Epithelial cell of prostate (primary cell): ENCODE results near the gene SLC30A1.
"Not testable (repeated sequence)": the region's sequence is repeated elsewhere in the genome, so short reads cannot be mapped to it uniquely, and the experiment has no call there.

ENCODE experiments used
- DNase-seq: peaks from one replicate; pipeline ENCODE4 v3.0.0-alpha.2; 2011; ENCODE audit warnings: low read depth, low spot score
- H3K27ac ChIP-seq: fragments of 450-650 bp; 2 replicates; pipeline ENCODE4 v1.5.1; 2017; ENCODE audit warnings: mild to moderate bottlenecking

The SLC30A1 gene, protein sequence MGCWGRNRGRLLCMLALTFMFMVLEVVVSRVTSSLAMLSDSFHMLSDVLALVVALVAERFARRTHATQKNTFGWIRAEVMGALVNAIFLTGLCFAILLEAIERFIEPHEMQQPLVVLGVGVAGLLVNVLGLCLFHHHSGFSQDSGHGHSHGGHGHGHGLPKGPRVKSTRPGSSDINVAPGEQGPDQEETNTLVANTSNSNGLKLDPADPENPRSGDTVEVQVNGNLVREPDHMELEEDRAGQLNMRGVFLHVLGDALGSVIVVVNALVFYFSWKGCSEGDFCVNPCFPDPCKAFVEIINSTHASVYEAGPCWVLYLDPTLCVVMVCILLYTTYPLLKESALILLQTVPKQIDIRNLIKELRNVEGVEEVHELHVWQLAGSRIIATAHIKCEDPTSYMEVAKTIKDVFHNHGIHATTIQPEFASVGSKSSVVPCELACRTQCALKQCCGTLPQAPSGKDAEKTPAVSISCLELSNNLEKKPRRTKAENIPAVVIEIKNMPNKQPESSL

GRCh38 chr1:211578640-211579439 is at the start of gene SLC30A1:
TSS of gene SLC30A1 (minus strand) at chr1:211579161. CDS start at chr1:211578612, 549 bp downstream.
- H3K27ac ChIP-seq, result peak within 1 kb of the TSS; percentile 85

GRCh38 chr1:211628417-211628816 is 49.5 kb upstream of the SLC30A1 start:
- no peak for DNase-seq
- H3K27ac ChIP-seq, result no peak overlapping the region

More at GRCh38 chr1:211578640-211579439, at the start of gene SLC30A1:
- peak; percentile 88 for DNase-seq

DNA sequence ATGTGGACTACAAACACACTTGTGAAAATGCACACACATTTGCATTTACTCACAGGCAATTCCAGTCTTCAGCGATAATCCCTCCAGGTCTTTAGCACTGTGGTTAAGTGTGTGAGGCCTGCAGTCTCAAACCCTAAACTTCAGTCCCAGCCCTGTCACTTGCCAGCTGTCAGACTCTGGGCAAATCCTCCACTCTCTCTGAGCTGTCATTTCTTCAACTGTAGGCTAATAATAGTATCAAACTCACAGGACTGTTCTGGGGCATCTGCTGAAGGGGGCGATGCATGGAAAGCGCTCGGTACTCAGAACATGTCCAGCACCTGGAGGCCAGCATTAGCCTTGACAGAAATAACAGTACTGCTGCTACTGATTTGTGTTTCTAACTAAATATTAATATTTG is 48.3 kb upstream of the SLC30A1 start:
- no peak overlapping the region for H3K27ac ChIP-seq

GRCh38 chr1:211625866-211626265 is 46.9 kb upstream of the SLC30A1 start:
- H3K27ac ChIP-seq, result not testable (repeated sequence)

More for the DNA sequence above, 48.3 kb upstream of the SLC30A1 start:
- DNase-seq, result no peak

GRCh38 chr1:211625040-211625439 is 46.1 kb upstream of the SLC30A1 start:
- DNase-seq, result no peak
- H3K27ac ChIP-seq, result no peak overlapping the region

More at GRCh38 chr1:211625866-211626265, 46.9 kb upstream of the SLC30A1 start:
- DNase-seq, result not testable (repeated sequence)

- DNase-seq, result no peak
- H3K27ac ChIP-seq, result no peak overlapping the region
Measured at GRCh38 chr1:211623515-211623914, 44.6 kb upstream of the SLC30A1 start.

DNA sequence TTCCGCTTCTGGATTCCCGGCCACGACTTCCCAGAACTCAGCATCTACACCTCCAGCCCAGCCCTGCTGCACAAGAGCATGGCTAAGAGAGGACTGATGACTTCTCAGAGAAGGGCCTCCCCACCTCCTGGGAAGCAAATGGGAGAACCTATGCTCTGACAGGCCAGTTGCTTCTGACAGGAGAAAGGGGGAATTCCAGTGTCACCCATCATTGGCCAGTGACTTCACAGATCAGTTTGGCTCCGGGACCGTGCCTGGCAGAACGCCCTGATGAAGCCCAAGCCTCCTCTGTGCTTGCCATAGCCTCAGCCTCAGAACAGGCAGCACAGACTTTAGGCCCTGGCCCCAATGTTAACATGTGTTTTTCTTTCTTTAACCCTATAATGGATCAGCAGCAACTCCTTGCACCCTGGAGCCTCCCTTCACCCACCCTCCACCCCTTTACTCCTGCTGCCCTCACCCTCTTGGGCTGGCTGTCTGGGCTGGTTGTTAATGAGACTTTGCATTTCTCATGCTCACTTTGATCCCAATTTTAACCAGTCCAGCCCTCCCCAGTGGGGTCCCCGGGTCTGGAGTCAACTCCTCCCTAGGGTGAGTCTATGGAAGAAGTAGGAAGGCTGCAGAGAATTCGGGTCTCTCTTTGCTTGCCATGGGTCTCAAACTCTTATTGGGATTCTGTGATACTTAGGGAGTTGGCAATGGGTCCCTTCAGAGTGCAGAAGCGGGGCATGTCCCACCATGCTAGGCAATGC is 42.7 kb upstream of the SLC30A1 start:
- no peak for DNase-seq
- H3K27ac ChIP-seq, result no peak overlapping the region

- DNase-seq, result no peak
- no peak overlapping the region for H3K27ac ChIP-seq
Measured at GRCh38 chr1:211620097-211620496, 41.1 kb upstream of the SLC30A1 start.

DNA sequence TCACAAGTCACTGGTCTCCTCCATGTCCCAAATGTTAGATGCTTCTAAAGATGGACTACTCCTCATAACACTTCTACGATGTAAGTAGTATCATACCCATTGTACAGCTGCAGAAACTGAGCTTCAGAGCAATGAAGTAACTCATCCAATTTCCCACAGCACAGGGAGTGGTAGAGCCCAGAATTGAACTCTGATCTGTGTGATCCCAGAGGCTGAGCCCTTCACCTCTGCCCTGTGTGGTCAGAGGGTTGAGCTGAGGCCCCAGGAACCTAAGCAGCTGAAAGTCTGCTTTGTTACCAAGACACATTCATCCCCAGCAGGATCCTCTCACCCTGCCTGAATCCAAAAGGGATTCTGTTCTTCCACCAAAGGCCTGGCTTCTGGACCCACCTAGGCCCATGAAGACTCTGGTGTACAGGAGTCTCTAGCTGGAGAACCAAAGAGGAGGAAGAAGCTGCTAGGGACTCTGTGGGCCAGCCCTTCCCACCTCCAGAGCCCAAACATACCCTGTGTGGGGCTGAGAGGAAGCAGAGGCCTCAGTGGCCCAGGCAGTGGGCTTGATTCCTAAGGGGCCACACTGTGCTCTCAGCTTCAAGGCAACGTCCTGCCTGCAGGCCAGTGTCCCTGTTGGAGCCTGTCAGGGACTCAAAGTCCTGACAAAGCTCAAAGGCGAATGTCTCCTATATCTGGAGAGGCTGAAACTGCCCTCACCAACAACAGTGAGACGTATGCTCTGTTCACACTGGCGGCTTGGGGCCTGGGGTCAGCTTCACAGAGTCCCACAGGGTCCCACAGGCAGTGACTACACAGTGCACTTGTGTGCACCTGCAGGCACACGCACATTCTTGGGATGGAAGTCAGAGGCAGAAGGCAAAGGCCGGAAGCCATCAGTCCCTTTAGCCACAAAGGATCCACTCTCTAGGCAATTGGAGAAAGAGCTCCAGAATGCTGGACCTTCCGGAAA is 40.4 kb upstream of the SLC30A1 start:
- no peak overlapping the region for H3K27ac ChIP-seq
- DNase-seq, result no peak

DNA sequence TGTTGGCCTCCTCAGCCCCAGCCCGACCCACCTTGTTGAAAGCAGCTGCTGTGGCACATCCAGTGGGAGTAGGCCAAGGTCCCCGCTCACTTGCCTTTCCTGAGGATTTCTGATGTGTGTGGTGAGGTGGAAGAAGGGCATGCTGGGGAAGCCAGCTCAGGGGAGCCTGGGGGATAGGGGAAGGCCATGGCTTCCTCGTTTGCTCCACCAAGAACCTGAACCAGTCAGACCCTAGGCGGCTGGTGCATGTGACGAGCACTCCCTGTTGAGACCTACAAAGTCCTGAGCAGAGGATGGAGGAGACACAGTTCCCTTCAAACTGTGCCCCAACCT is 38.0 kb upstream of the SLC30A1 start:
- H3K27ac ChIP-seq, result no peak overlapping the region
- no peak for DNase-seq

DNA sequence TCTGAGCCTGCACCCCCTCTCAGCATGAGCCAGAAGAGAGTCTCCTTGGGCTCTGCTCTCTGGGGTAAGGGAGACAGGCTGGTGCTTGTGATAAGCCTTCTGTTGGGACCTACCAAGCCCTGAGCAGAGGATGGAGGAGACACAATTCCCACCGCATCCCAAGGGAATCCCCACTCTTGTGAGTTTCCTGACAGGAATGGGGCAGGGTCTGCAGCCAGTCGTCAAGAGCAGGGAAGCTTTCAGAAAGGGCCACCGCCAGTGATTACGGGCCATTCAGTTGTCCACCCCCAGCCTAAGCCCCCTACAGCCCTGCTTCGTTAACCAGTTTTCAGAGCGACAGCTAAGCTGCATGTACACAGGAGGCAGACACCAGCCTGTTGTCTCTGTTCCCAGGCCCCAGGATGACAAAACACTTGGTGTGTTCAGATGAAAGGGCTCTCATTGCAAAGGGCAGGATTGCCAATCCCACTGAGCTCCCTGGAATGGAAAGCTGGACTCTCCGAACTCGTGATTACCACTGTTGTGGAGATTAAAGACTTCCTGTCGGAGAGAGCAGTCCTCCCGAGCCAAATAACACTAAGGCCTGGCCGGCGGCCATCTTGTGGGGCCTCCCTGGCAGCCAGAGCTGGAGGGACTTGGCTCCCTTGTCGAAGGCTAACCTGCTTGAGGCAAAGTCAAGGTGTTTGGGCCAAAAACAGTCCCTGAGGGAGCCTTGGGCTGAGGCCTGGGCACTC is 37.4 kb upstream of the SLC30A1 start:
- no peak for DNase-seq
- no peak overlapping the region for H3K27ac ChIP-seq

- no peak overlapping the region for H3K27ac ChIP-seq
- no peak for DNase-seq
Measured at GRCh38 chr1:211614615-211615014, 35.7 kb upstream of the SLC30A1 start.

- peak overlapping the region; percentile 27 for H3K27ac ChIP-seq
- no peak for DNase-seq
Measured at GRCh38 chr1:211613951-211614350, 35.0 kb upstream of the SLC30A1 start.

DNA sequence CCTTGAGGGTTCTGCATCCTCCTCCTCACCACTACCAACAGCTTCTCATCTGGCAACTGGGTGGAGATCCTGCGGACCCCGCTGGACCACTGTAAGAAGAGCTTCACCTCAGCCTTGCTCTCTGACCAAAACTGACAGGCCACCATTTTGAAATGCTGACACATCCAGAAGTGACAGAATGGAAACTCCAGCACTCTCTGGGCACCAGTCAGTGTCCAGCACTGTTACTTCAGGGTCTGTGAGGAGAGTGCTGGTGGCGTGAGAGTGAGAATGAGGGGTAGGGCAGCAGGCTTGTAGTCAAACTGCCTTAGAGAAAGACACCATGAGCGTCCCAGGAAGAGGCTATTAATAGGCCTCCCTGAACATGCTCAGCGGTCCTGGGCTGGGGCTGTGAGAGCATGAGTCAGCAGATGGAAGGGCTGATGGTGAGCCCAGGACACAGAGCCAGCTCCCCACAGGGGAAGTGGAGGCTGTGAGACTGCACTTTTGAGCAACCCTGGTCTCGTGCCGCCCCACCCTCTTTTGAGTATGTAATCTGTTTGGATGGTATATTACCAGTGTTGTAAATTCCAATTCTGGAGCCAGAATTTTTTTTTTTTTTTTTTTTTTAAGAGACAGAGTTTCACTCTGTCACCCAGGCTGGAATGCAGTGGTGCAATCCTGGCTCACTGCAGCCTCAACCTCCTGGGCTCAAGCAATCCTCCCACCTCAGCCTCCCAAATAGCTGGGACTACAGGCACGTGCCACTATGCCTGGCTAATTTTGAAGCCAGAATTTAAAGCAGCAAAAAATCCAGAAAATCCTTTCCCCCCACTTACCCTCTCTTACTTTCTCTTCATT is 34.4 kb upstream of the SLC30A1 start:
- peak overlapping the region; percentile 27 for H3K27ac ChIP-seq
- peak; percentile 63 for DNase-seq

GRCh38 chr1:211612786-211613107 is 33.8 kb upstream of the SLC30A1 start:
- H3K27ac ChIP-seq, result peak overlapping the region; percentile 27

DNA sequence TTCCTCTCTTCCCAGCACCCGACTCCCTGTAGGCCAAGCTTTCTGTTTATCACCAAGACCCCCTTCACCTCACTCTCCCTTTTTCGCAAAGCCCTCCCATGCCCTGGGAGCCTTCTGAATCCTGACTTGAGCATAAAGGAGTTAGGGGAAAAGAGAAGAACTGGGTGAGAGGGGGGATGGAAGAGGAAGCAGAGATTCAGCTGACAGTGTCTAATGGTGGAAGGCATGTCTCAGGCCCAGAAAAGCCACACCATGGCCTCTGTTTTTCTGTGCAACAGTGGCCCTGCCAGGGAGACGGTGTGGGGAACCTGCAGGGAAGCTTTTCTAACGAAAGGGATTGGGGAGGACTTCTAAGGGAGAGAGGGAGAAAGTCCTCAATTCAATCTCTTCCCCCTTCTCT is 32.9 kb upstream of the SLC30A1 start:
- DNase-seq, result no peak
- H3K27ac ChIP-seq, result no peak overlapping the region

More at GRCh38 chr1:211612786-211613107, 33.8 kb upstream of the SLC30A1 start:
- no peak for DNase-seq

DNA sequence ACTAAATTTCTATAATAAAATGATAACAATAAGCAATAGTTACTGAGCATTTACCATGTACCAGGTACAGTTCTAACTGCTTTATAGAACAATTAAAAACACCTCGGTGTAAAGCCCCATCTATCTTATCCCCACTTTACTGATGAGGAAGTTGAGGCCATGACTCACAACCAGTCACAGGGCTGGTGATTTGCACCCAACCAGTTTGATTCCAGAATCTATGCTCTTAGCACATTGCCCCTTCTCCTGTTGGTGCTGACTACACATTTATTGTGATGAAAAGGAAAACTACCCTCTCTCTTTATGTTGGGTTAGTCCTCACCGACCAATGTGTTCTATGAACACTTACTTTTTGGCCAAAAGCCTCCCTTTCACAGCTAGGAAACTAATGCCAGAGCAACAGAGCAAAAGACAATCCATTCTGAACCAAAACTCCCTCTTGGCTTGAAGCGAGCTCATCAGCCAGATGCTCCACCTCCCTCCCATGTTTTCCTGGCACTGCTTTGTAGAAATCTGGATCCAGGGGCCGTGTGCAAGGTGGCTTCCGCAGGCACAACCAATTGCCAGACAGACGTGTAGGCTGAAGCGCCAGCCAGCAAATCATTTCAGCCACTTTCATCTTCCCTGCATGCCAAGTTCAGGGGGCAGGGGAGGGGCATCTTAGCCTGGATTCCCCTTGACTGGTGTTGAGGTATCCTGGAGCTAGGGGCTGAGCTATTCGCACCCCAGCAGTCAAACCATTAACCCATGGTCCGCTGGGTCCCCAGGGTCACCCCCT is 32.0 kb upstream of the SLC30A1 start:
- H3K27ac ChIP-seq, result no peak overlapping the region
- no peak for DNase-seq
